Measurements from ENCODE around the gene TGFB2.

GRCh38 chr1:218430822-218431221 is 85.7 kb downstream of the TGFB2 start:
- TF ChIP-seq SPI1 (IDR thresholded peaks at IDR 0.05; ENCODE audit: borderline replicate concordance, low read depth), result no peak
- TF ChIP-seq, protein P1, sequence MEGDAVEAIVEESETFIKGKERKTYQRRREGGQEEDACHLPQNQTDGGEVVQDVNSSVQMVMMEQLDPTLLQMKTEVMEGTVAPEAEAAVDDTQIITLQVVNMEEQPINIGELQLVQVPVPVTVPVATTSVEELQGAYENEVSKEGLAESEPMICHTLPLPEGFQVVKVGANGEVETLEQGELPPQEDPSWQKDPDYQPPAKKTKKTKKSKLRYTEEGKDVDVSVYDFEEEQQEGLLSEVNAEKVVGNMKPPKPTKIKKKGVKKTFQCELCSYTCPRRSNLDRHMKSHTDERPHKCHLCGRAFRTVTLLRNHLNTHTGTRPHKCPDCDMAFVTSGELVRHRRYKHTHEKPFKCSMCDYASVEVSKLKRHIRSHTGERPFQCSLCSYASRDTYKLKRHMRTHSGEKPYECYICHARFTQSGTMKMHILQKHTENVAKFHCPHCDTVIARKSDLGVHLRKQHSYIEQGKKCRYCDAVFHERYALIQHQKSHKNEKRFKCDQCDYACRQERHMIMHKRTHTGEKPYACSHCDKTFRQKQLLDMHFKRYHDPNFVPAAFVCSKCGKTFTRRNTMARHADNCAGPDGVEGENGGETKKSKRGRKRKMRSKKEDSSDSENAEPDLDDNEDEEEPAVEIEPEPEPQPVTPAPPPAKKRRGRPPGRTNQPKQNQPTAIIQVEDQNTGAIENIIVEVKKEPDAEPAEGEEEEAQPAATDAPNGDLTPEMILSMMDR (IDR thresholded peaks at IDR 0.05; ENCODE audit: insufficient read depth, low read length), result no peak
